Hematopoietic multipotent progenitor cell treated with erythropoietin and hydrocortisone succinate and interleukin-3 and kit ligand, for 8 days (in vitro differentiated cells): ENCODE data around the gene KRTAP3-3.

Source experiments
- DNase-seq: peaks from one replicate; pipeline ENCODE4 v3.0.0-alpha.2; 2015

KRTAP3-3 gene

GRCh38 chr17:40956401-40957254 lies 37.3 kb downstream of the KRTAP3-3 start:
- no peak for DNase-seq

GRCh38 chr17:40953881-40954280 lies 40.1 kb downstream of the KRTAP3-3 start:
- DNase-seq = no peak

- DNase-seq = no peak
Observed at GRCh38 chr17:40952661-40953060, 41.3 kb downstream of the KRTAP3-3 start.

- DNase-seq = no peak
Observed at GRCh38 chr17:40952154-40952553, 41.8 kb downstream of the KRTAP3-3 start.

GRCh38 chr17:40951011-40951622 lies 42.8 kb downstream of the KRTAP3-3 start:
- DNase-seq = no peak

GRCh38 chr17:40950176-40950575 lies 43.8 kb downstream of the KRTAP3-3 start:
- DNase-seq = no peak

- DNase-seq = no peak
Observed at GRCh38 chr17:40949418-40949817, 44.5 kb downstream of the KRTAP3-3 start.

GRCh38 chr17:40947929-40948328 lies 46.0 kb downstream of the KRTAP3-3 start:
- DNase-seq = no peak

GRCh38 chr17:40945414-40945813 lies 48.5 kb downstream of the KRTAP3-3 start:
- no peak for DNase-seq

- no peak for DNase-seq
Observed at GRCh38 chr17:40944531-40944930, 49.4 kb downstream of the KRTAP3-3 start.
